Skeletal muscle tissue (tissue), 4 donors: ENCODE data around the gene RGL2. TPM values are rescaled to one million over a fixed set of nuclear protein-coding genes. Genes with fewer than 3 reads are reported as not detected.

ENCODE experiments used
- H3K27ac ChIP-seq: one replicate; pipeline ENCODE4 v1.7.0; 2013; ENCODE audit warnings: mild to moderate bottlenecking, low read depth, low read length, inconsistent platforms
- H3K27me3 ChIP-seq, 3 donors: one replicate each; pipeline ENCODE4 v1.7.0; 2013; ENCODE audit warnings: low read length in 3 of 3; ENCODE audit not compliant: control insufficient read depth in 3 of 3, insufficient read depth in 3 of 3
- H3K36me3 ChIP-seq, 3 donors: one replicate each; pipeline ENCODE4 v1.7.0; 2013; ENCODE audit warnings: low read length in 3 of 3; ENCODE audit not compliant: control insufficient read depth in 3 of 3, insufficient read depth in 3 of 3
- H3K4me1 ChIP-seq, 3 donors: one replicate each; pipeline ENCODE4 v1.7.0; 2013; ENCODE audit warnings: low read length in 3 of 3, mild to moderate bottlenecking in 3 of 3; ENCODE audit not compliant: control insufficient read depth in 3 of 3, insufficient read depth in 3 of 3
- H3K4me3 ChIP-seq, 3 donors: one replicate each; pipeline ENCODE4 v1.7.0; 2013; ENCODE audit warnings: low read length in 3 of 3
- H3K9ac ChIP-seq, 3 donors: one replicate each; pipeline ENCODE4 v1.7.0; 2013; ENCODE audit warnings: low read length in 3 of 3, mild to moderate bottlenecking in 3 of 3, moderate library complexity in 2 of 3, low read depth in 1 of 3
- H3K9me3 ChIP-seq, 3 donors: one replicate each; pipeline ENCODE4 v1.7.0; 2013; ENCODE audit warnings: low read length in 3 of 3; ENCODE audit not compliant: control insufficient read depth in 3 of 3
- total RNA-seq: library from RNA; depleted of rRNA; stranded (reverse); fragments of >200 nt; gene quantifications from one replicate; pipeline ENCODE4 v1.2.3, GENCODE V29; 2014
- donor health status: Osteomylitis.

The RGL2 gene
- total RNA-seq, 1 donor from 2014 or later: 18.3 TPM

DNA sequence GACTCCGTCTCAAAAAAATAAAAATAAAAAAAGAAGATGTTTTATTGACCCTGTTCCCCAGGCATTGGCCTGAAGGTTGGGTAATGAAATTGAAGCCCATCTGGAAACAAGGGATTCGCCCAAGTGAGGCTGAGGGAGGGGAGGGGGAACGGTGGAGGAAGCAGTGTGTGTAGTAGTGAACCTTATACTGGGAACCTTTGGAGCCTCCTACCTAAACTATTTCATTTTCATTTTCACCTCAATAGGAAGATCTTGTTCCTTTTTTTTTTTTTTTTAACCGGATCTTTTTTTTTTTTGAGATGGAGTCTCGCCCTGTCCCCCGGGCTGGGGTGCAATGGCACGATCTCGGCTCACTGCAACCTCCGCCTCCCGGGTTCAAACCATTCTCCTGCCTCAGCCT is 32.0 kb upstream of the RGL2 start:
- Histone ChIP-seq H3K9me3 (no peaks in the 10 kb centered on the region), H3K27ac (no peak overlapping the region), H3K27me3 (no peaks in the 10 kb centered on the region), H3K9ac (no peak overlapping the region), H3K36me3 (no peaks in the 10 kb centered on the region), H3K4me1 (no peaks in the 10 kb centered on the region), H3K4me3 (no peak overlapping the region)

DNA sequence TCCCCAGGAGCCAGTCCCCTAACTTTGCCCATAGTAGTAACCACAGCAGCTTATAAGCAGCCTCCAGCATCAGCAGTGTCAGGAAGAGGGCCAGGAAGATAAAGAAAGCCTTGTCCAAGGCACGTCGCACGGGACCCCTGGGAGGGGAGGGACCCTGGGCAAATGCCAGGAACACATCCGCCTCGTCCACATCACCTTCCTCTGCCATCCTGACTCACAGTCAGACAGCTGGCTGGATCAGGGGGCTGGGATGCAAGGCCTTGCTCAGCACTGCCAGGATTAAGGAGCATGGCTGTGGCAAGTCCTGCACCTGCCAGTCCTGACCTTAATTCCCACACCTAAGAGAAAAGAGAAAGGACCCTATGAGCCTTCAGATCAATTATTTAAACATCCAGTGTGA is 30.3 kb upstream of the RGL2 start:
- no peaks in the 10 kb centered on the region for H3K9me3 ChIP-seq
- no peak overlapping the region for H3K27ac ChIP-seq
- H3K4me1 ChIP-seq: no peaks in the 10 kb centered on the region
- no peak overlapping the region for H3K9ac ChIP-seq
- H3K4me3 ChIP-seq: no peak overlapping the region
- H3K36me3 ChIP-seq: no peaks in the 10 kb centered on the region
- no peaks in the 10 kb centered on the region for H3K27me3 ChIP-seq

DNA sequence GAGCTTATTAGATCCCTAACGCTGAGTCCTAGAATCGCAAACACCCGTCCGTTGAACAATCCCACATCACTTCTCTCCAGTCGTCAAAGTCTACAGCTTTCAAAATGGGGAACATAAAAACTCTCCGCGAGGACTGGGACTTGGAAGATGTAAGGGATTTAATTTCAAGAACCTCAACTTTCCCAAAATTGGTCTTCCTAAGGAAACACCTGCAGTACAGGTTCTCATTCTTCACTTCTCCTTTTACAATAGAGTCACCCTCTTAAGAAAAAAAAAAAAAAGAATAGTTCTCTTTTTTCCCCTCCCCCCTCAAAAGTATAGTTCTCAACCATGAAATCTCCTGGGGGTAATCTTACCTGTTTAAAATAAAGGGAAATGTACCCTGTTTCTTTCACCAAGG is 25.4 kb upstream of the RGL2 start:
- peak overlapping the region; percentile 76 for H3K27ac ChIP-seq
- no peaks in the 10 kb centered on the region for H3K9me3 ChIP-seq
- no peaks in the 10 kb centered on the region for H3K27me3 ChIP-seq
- peaks cover 30 to 43% (median 37%) of the 10 kb centered on the region in 3 donors for H3K4me1 ChIP-seq
- peak overlapping the region; percentile 87 to 91 (median 88) for H3K9ac ChIP-seq
- H3K4me3 ChIP-seq: peak overlapping the region; percentile 78 to 97 (median 85)
- peaks cover 20 to 23% (median 20%) of the 10 kb centered on the region in 3 donors for H3K36me3 ChIP-seq

DNA sequence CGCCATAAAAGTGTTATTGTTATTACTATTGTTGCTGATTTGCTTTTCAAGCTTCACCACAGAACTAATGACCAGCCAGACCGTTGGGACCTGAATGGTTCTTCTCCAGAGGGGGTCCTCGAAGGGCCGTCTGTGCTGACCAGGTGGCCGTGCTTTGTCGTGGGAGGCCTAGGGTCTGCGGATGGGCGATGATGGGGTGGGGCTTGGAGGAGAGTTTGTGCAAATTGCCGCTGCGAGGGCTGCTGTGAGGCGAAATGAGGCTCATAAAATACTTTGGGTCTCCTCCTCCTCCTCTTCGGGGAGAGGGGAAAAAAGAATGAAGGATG is 24.8 kb upstream of the RGL2 start:
- peak overlapping the region; percentile 76 for H3K27ac ChIP-seq
- no peaks in the 10 kb centered on the region for H3K27me3 ChIP-seq
- peaks cover 33 to 48% (median 41%) of the 10 kb centered on the region in 3 donors for H3K4me1 ChIP-seq
- peak overlapping the region; percentile 87 to 91 (median 88) for H3K9ac ChIP-seq
- H3K36me3 ChIP-seq: peaks cover 26 to 27% (median 26%) of the 10 kb centered on the region in 3 donors
- peak overlapping the region; percentile 78 to 97 (median 85) for H3K4me3 ChIP-seq
- H3K9me3 ChIP-seq: no peaks in the 10 kb centered on the region

DNA sequence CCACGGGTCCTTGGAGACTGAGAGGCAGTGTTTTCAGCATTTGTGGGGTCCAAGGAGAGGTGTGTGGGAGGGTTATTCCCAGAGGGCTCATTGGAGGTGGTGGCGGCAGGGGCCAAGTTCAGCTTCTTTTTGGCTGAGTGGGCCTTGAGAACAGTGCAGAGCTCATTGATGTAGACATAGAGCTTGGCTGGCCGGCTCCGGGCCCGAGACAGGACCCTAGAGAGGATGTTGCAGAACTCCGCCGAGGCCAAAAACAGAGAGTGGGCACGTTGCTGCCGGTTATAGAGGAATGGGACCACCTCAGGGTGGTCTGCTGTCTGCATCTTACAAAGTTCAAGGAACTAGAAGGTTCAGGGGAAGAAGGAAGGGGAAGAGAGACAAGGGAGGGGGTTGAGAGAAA is 22.5 kb upstream of the RGL2 start:
- no peak overlapping the region for H3K27ac ChIP-seq
- no peaks in the 10 kb centered on the region for H3K27me3 ChIP-seq
- peak overlapping the region in 2 of 3 donors; percentile 87 to 88 for H3K9ac ChIP-seq
- H3K9me3 ChIP-seq: no peaks in the 10 kb centered on the region
- H3K36me3 ChIP-seq: peaks cover 26 to 28% (median 27%) of the 10 kb centered on the region in 3 donors
- peak overlapping the region in 2 of 3 donors; percentile 85 to 97 for H3K4me3 ChIP-seq
- peaks cover 42 to 65% (median 55%) of the 10 kb centered on the region in 3 donors for H3K4me1 ChIP-seq

DNA sequence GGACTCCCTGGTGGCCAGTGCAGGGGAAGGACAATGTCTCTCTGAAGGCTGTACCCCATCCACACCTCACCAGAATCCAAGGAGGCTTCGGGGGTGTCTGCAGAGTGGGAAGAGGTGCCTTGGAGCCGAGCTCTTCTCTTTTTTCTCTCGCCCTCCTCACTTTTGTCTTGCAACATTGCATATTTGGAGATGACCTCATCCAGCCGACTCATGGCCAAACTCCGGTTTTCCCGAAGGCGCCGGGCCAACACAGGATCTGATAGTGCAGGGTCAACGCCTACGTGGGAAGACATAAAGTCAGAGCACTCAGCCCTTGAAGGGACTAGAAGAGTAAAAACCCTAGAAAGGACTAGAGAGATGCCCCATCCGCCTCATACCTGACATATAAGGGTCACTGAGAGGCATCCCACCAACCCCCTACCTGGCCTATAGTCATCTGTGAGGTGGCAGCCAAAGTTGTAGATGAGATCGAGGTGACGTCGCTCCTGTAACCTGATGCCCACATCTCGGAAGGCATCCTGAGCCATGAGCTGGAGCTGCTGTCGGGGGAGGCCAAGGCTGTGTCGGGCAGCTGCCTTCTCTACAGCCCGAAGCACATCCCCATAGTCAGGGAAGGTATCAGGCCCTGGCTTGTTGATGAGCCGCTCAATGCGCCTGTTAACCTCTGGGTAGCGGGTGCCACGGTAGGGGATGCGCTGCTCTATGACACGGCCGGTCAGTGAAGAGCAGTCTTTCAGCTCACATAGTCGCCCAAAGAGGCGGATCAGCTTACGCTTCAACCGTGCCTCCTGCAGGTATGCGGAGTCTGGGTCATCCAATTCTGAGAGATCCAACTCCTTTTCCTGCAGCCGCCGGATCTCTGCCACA is 21.8 kb upstream of the RGL2 start:
- Histone ChIP-seq H3K4me3 (peak overlapping the region in 2 of 3 donors; percentile 35 to 85), H3K27ac (peak overlapping the region; percentile 13), H3K36me3 (peaks cover 26 to 29% (median 27%) of the 10 kb centered on the region in 3 donors), H3K9me3 (no peaks in the 10 kb centered on the region), H3K4me1 (peaks cover 42 to 70% (median 55%) of the 10 kb centered on the region in 3 donors), H3K9ac (peak overlapping the region in 2 of 3 donors; percentile 36 to 57), H3K27me3 (no peaks in the 10 kb centered on the region)

DNA sequence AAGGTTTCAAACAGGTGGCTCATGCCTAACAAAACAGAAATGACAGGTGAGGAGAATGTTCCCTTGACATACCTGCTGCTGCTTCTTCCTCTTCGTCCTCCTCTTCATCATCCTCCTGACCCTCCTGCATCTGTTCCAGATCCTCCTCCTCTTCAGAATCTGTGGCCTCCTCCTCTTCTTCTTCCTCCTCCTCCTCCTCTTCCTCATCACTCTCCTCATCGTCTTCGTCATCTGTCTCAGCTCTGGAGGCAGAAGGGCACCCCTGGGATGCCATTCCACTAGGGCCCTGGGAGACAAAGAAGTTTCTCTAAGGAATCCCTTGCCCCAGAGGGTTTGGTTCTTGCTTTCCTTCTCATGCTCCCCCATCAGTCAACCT is 21.2 kb upstream of the RGL2 start:
- Histone ChIP-seq H3K4me1 (peaks cover 47 to 77% (median 57%) of the 10 kb centered on the region in 3 donors), H3K9me3 (no peaks in the 10 kb centered on the region), H3K27ac (no peak overlapping the region), H3K36me3 (peaks cover 26 to 29% (median 27%) of the 10 kb centered on the region in 3 donors), H3K9ac (peak overlapping the region in 1 of 3 donors; percentile 25), H3K4me3 (no peak overlapping the region), H3K27me3 (no peaks in the 10 kb centered on the region)

DNA sequence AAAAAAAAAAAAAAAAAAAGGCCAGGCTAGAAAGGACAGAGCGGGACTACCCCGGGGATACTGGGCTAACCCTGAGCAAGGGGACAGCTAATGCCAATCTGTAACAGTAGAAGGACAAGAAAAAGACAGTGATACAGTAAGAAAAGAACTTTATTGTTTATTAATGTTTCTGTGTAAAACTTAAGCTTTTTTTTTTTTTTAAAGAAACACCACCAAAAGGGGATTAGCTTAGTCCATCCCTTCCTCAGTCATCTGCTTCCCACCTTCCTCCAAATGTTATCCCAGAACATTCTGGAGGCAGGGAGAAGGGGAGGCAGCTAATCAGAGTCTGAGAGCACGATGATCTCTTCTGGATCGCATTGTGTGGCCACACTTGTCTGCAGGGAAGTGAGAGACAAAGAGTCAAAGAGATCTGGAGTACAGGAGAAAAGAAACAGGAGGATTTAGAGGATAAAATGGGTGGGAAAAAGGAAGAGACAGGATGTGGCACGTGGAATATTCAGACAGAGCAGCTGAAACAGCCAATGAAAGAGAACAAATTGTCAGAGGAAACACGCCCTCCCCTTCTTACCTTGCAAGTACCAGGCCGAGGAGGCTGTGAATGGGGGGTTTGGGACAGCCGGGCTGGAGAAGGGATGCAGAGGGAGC is 19.8 kb upstream of the RGL2 start:
- Histone ChIP-seq H3K4me3 (peak overlapping the region; percentile 85 to 92 (median 89)), H3K9ac (peak overlapping the region; percentile 73 to 93 (median 83)), H3K27ac (peak overlapping the region; percentile 87), H3K9me3 (no peaks in the 10 kb centered on the region), H3K27me3 (no peaks in the 10 kb centered on the region), H3K4me1 (peaks cover 49 to 80% (median 59%) of the 10 kb centered on the region in 3 donors), H3K36me3 (peaks cover 26 to 31% (median 27%) of the 10 kb centered on the region in 3 donors)

DNA sequence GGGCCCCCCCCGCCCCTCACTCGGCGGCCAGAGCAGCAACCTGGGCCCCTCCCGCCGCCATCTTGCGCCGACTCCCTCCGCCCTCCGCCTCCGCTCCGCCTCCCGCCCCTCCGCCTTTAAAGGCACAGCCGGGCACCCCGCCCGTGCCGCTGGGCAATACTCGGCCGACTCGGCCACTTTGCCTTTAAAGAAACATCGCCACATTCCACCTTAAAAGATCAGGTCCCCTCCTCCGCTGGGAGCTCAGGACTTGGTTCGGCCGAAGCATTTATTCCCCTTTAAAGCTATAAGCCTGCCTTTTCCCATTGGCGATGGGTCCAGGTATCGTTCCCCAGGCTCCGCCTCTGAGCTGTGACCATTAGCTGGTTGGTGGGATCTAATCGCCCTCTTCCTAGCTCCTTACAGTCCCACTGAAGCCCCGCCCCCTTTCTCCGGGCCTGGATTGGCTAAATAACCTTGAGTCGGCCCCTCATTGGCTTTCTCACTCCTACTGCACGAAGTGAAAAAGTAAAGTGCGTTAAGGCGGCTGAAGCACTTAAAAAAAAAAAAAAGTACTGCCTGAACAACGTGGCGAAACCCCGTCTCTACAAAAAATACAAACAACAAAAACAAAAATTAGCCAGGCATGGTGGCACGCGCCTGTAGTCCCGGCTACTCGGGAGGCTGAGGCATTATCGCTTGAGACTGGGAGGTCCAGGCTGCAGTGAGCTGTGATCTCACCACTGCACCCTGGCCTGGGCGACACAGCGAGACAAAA is 19.1 kb upstream of the RGL2 start, which contains the start of gene ZBTB22:
ZBTB22 (minus strand) TSS at position 76 of the 757 bp plus-strand sequence. CDS start 828 bp downstream, outside the sequence.
- H3K27ac ChIP-seq: peak within 1 kb of the TSS; percentile 87
- H3K27me3 ChIP-seq: no peaks in the 10 kb centered on the region
- H3K4me1 ChIP-seq: peaks cover 52 to 81% (median 58%) of the 10 kb centered on the region in 3 donors
- H3K9me3 ChIP-seq: no peaks in the 10 kb centered on the region
- peak within 1 kb of the TSS; percentile 73 to 93 (median 83) for H3K9ac ChIP-seq
- H3K36me3 ChIP-seq: peaks cover 26 to 32% (median 27%) of the 10 kb centered on the region in 3 donors
- H3K4me3 ChIP-seq: peak within 1 kb of the TSS; percentile 85 to 92 (median 89)
